Fibroblast of pulmonary artery (primary cell): ENCODE measurements around the gene EYS.

Experiments used
- DNase-seq: peaks from one replicate; pipeline ENCODE4 v3.0.0-alpha.2; 2010; ENCODE audit warnings: low read depth
- H3K4me3 ChIP-seq: replicated peaks from 2 replicates; pipeline ENCODE4 v1.5.1; 2011; ENCODE audit warnings: low read depth, mild to moderate bottlenecking, control low read depth, low read length, moderate library complexity
- TF ChIP-seq, protein P1 (sequence below): IDR thresholded peaks from 2 replicates; pipeline ENCODE4 v1.5.1; 2011; ENCODE audit warnings: mild to moderate bottlenecking, control low read depth, low read length, inconsistent platforms; ENCODE audit errors: missing control alignments

The EYS gene

GRCh38 chr6:63799813-63800212 is 1907.2 kb downstream of the EYS start:
- H3K4me3 ChIP-seq = no peak overlapping the region
- TF ChIP-seq, protein P1, sequence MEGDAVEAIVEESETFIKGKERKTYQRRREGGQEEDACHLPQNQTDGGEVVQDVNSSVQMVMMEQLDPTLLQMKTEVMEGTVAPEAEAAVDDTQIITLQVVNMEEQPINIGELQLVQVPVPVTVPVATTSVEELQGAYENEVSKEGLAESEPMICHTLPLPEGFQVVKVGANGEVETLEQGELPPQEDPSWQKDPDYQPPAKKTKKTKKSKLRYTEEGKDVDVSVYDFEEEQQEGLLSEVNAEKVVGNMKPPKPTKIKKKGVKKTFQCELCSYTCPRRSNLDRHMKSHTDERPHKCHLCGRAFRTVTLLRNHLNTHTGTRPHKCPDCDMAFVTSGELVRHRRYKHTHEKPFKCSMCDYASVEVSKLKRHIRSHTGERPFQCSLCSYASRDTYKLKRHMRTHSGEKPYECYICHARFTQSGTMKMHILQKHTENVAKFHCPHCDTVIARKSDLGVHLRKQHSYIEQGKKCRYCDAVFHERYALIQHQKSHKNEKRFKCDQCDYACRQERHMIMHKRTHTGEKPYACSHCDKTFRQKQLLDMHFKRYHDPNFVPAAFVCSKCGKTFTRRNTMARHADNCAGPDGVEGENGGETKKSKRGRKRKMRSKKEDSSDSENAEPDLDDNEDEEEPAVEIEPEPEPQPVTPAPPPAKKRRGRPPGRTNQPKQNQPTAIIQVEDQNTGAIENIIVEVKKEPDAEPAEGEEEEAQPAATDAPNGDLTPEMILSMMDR = no peak
- DNase-seq = no peak

- TF ChIP-seq, protein P1 = no peak
- no peak for DNase-seq
These were observed 1907.7 kb downstream of the EYS start for GRCh38 chr6:63799313-63799712.

GRCh38 chr6:63798378-63798777 is 1908.6 kb downstream of the EYS start:
- no peak overlapping the region for H3K4me3 ChIP-seq
- TF ChIP-seq, protein P1 = no peak
- no peak for DNase-seq

More at GRCh38 chr6:63799313-63799712, 1907.7 kb downstream of the EYS start:
- H3K4me3 ChIP-seq = no peak overlapping the region

- DNase-seq = no peak
- TF ChIP-seq, protein P1 = no peak
- H3K4me3 ChIP-seq = no peak overlapping the region
These were observed 1909.3 kb downstream of the EYS start for GRCh38 chr6:63797721-63798120.

- TF ChIP-seq, protein P1 = no peak
- no peak for DNase-seq
- H3K4me3 ChIP-seq = no peak overlapping the region
These were observed 1911.2 kb downstream of the EYS start for GRCh38 chr6:63795826-63796225.

- DNase-seq = no peak
- H3K4me3 ChIP-seq = no peak overlapping the region
- TF ChIP-seq, protein P1 = no peak
These were observed 1912.0 kb downstream of the EYS start for GRCh38 chr6:63795006-63795405.

DNA sequence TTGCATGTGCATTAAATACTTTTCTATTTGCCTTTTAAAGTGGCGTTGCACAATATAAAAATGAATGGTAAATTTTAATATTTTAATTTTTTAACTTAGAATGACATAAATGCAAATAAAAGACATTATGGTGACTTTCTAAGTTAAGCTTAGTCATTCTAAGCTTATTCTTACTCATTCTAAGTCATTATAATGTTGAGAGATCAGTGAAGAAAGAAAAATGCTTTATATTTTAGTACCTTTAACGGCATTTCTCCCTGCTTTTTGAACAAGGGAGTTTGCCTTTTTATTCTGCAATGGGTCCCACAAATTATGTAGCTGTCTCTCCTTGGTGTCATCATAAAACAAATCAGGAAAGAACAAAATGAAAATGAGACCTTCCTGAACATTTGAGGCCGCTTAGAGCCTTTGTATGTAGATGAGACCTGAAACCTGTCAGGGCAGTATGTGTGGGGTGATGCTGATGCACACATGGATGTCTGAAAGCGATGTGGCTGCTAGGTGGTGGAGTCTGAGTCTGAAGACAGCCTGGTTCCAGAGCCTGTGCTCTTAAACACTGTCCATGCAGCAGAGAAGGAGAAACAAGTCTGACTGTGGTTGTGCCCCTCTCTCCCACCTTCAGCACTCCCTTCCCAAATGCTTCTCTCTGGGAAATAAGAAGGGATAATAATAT is 1913.4 kb downstream of the EYS start:
- no peak for DNase-seq
- no peak overlapping the region for H3K4me3 ChIP-seq
- TF ChIP-seq, protein P1 = no peak
